Hepatocyte (in vitro differentiated cells): Measurements from ENCODE around the gene TAL2. TPM values are rescaled to one million over a fixed set of nuclear protein-coding genes. Genes with fewer than 3 reads are reported as not detected.
"Not testable (repeated sequence)": the region's sequence is repeated elsewhere in the genome, so short reads cannot be mapped to it uniquely, and the experiment has no call there.

Experiments used
- DNase-seq: peaks from one replicate; pipeline ENCODE4 v3.0.0-alpha.2; 2016; ENCODE audit warnings: low spot score
- H2AFZ ChIP-seq: fragments of 200-600 bp; sonication (generic); 2 replicates; pipeline ENCODE4 v1.6.0; 2016; ENCODE audit warnings: antibody characterized with exemption, mild to moderate bottlenecking
- H3K27ac ChIP-seq: fragments of 200-600 bp; sonication (generic); 2 replicates; pipeline ENCODE4 v1.5.1; 2016; ENCODE audit warnings: mild to moderate bottlenecking
- H3K27me3 ChIP-seq: fragments of 200-600 bp; sonication (generic); 2 replicates; pipeline ENCODE4 v1.6.1; 2016
- H3K36me3 ChIP-seq: fragments of 200-600 bp; sonication (generic); replicated peaks from 2 replicates; pipeline ENCODE4 v1.5.1; 2016; ENCODE audit warnings: low read depth; ENCODE audit not compliant: insufficient read depth
- H3K4me1 ChIP-seq: fragments of 200-600 bp; sonication (generic); 2 replicates; pipeline ENCODE4 v1.5.1; 2016; ENCODE audit warnings: mild to moderate bottlenecking, moderate library complexity; ENCODE audit not compliant: insufficient read depth
- H3K4me2 ChIP-seq: fragments of 200-600 bp; sonication (generic); 2 replicates; pipeline ENCODE4 v1.6.0; 2016
- H3K4me3 ChIP-seq: fragments of 200-600 bp; sonication (generic); 2 replicates; pipeline ENCODE4 v1.5.1; 2016; ENCODE audit warnings: mild to moderate bottlenecking
- H3K79me2 ChIP-seq: fragments of 200-600 bp; sonication (generic); 2 replicates; pipeline ENCODE4 v1.6.0; 2017; ENCODE audit warnings: mild to moderate bottlenecking
- H3K9me2 ChIP-seq: fragments of 200-600 bp; sonication (generic); replicated peaks from 2 replicates; pipeline ENCODE4 v1.6.0; 2017; ENCODE audit warnings: mild to moderate bottlenecking; ENCODE audit not compliant: insufficient read depth
- H3K9me3 ChIP-seq: fragments of 200-600 bp; sonication (generic); 2 replicates; pipeline ENCODE4 v1.5.1; 2016; ENCODE audit warnings: low read depth, mild to moderate bottlenecking
- H4K20me1 ChIP-seq: fragments of 200-600 bp; sonication (generic); 2 replicates; pipeline ENCODE4 v1.6.0; 2016; ENCODE audit warnings: mild to moderate bottlenecking; ENCODE audit not compliant: insufficient read depth, poor library complexity, severe bottlenecking
- EZH2 ChIP-seq: fragments of 200-600 bp; sonication (generic); IDR thresholded peaks from 2 replicates; pipeline ENCODE4 v1.6.1; 2016; ENCODE audit warnings: antibody characterized with exemption, mild to moderate bottlenecking, borderline replicate concordance
- EZH2phosphoT487 ChIP-seq: fragments of 200-600 bp; sonication (generic); IDR thresholded peaks from one replicate; pipeline ENCODE4 v1.6.1; 2018; ENCODE audit warnings: antibody characterized with exemption, mild to moderate bottlenecking, low read depth, moderate library complexity; ENCODE audit not compliant: unreplicated experiment, severe bottlenecking
- whole genome bisulfite sequencing: methylation state at CpG from one replicate; pipeline ENCODE4 v1.1.6; 2016; ENCODE audit warnings: low lambda C conversion rate; ENCODE audit errors: missing lambda C conversion rate; 5-methylcytosine and 5-hydroxymethylcytosine counted together
- polyA plus RNA-seq: library from polyadenylated mRNA; unstranded; fragments of >200 nt; fragmentation: Nextera tagmentation; extraction: Ambion mirVana; gene quantifications from 2 replicates; pipeline ENCODE4 v1.2.1, GENCODE V29; 2016
- total RNA-seq: library from RNA; depleted of rRNA; stranded (reverse); fragments of >200 nt; gene quantifications from 2 replicates; pipeline ENCODE4 v1.2.3, GENCODE V29; 2014
- TF ChIP-seq, protein P1 (sequence below): fragments of 200-600 bp; sonication (generic); IDR thresholded peaks from 2 replicates; pipeline ENCODE4 v1.5.1; 2016; ENCODE audit warnings: antibody characterized with exemption, mild to moderate bottlenecking; ENCODE audit not compliant: poor library complexity

TAL2 gene
- total and polyA plus RNA-seq, 2 experiments from 2014 or later, result not detected

DNA sequence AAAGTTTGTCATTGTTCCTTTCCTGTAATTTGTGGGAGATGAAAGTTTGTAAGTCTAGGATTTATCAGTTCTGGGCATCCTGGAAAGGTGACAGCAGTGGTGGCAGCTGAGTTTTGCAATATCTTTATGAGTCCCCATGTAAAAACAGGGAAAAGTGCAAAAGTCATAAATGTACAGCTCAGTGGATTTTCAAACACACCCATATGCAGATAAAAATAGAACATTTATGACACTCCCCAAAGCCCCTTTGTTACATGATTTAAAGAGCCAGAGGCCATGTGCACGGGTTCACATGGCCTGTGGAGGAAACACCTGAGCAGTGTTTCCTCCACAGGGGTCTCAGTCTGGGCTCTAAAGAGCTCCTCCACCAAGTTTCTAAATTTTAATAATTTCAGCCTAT is 38.4 kb downstream of the TAL2 start:
- Histone ChIP-seq H3K9me3 (no peaks in the 10 kb centered on the region), H3K36me3 (no peaks in the 10 kb centered on the region), H3K9me2 (no peaks in the 10 kb centered on the region), H3K27me3 (no peaks in the 10 kb centered on the region), H2AFZ (no peak overlapping the region), H3K4me2 (peak overlapping the region; percentile 41), H3K4me1 (no peaks in the 10 kb centered on the region), H3K79me2 (peaks cover 65% of the 10 kb centered on the region), H3K27ac (peak overlapping the region; percentile 61), H3K4me3 (no peak overlapping the region), H4K20me1 (no peaks in the 10 kb centered on the region)
- TF ChIP-seq, protein P1, sequence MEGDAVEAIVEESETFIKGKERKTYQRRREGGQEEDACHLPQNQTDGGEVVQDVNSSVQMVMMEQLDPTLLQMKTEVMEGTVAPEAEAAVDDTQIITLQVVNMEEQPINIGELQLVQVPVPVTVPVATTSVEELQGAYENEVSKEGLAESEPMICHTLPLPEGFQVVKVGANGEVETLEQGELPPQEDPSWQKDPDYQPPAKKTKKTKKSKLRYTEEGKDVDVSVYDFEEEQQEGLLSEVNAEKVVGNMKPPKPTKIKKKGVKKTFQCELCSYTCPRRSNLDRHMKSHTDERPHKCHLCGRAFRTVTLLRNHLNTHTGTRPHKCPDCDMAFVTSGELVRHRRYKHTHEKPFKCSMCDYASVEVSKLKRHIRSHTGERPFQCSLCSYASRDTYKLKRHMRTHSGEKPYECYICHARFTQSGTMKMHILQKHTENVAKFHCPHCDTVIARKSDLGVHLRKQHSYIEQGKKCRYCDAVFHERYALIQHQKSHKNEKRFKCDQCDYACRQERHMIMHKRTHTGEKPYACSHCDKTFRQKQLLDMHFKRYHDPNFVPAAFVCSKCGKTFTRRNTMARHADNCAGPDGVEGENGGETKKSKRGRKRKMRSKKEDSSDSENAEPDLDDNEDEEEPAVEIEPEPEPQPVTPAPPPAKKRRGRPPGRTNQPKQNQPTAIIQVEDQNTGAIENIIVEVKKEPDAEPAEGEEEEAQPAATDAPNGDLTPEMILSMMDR, result no peak
- TF ChIP-seq EZH2phosphoT487 (no peak), EZH2 (no peak)
- no peak for DNase-seq
- WGBS, result 60% methylated on average over 1 of the region's 1 CpG

DNA sequence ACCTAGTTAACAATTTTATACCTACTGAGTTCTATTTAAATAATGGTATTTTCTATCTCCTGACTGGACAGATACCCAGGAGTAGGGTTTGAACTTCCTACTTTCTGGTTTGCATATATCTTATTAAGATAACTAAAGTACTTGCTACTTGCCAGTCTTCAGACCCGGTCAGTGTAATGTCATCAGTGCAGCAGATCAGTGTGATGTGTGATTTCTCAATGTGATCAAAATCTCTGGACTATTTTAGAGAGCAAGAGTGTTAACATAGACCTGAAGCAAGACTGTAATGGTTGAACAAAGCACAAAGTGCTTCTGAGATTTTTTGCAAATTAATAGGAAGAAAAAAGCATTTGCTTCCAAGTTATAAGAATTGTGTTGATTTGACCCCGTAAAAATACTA is 38.9 kb downstream of the TAL2 start:
- Histone ChIP-seq H4K20me1 (no peaks in the 10 kb centered on the region), H2AFZ (no peak overlapping the region), H3K36me3 (no peaks in the 10 kb centered on the region), H3K9me2 (no peaks in the 10 kb centered on the region), H3K27me3 (no peaks in the 10 kb centered on the region), H3K4me3 (no peak overlapping the region), H3K9me3 (no peaks in the 10 kb centered on the region), H3K4me1 (no peaks in the 10 kb centered on the region), H3K79me2 (peaks cover 61% of the 10 kb centered on the region), H3K27ac (peak overlapping the region; percentile 61), H3K4me2 (peak overlapping the region; percentile 41)
- DNase-seq, result no peak
- TF ChIP-seq EZH2phosphoT487 (no peak), EZH2 (no peak)
- TF ChIP-seq, protein P1, result no peak
- 90% methylated on average over 2 of the region's 2 CpGs for WGBS

DNA sequence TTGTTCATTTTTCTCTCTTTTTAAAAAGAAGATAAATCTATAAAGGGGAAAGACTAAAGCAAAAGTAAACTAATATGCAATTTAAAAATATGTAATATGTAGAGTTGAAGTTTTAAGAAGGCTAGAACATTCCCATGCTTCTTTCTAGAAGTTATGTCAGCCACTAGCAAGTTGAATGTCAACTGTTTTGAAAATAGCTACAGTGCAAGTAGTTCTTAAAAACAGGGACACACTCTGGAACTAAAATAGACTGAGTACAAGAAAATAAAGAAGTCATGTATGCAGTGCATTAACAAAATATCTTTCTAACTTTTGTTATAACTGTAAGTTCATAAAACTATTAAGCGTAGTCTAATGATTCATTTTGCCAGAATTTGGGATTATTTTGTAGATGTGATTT is 40.0 kb downstream of the TAL2 start:
- 97% methylated on average over 1 of the region's 1 CpG for WGBS

DNA sequence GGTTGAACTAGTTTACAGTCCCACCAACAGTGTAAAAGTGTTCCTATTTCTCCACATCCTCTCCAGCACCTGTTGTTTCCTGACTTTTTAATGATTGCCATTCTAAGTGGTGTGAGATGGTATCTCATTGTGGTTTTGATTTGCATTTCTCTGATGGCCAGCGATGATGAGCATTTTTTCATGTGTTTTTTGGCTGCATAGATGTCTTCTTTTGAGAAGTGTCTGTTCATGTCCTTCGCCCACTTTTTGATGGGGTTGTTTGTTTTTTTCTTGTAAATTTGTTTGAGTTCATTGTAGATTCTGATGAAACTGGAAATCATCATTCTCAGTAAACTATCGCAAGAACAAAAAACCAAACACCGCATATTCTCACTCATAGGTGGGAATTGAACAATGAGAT is 41.4 kb downstream of the TAL2 start:
- not testable (repeated sequence) for DNase-seq, H3K9me3 ChIP-seq, H3K4me1 ChIP-seq, H2AFZ ChIP-seq, H3K9me2 ChIP-seq, H3K4me2 ChIP-seq, H3K4me3 ChIP-seq, H3K36me3 ChIP-seq, H3K27me3 ChIP-seq, H3K27ac ChIP-seq, H4K20me1 ChIP-seq
- H3K79me2 ChIP-seq, result peaks cover 42% of the 10 kb centered on the region
- WGBS, result 84% methylated on average over 4 of the region's 4 CpGs

More for the DNA sequence above, 40.0 kb downstream of the TAL2 start:
- no peaks in the 10 kb centered on the region for H3K36me3 ChIP-seq
- H3K27me3 ChIP-seq, result no peaks in the 10 kb centered on the region
- no peaks in the 10 kb centered on the region for H3K9me2 ChIP-seq
- H4K20me1 ChIP-seq, result no peaks in the 10 kb centered on the region
- no peak for DNase-seq
- H3K27ac ChIP-seq, result no peak overlapping the region
- H3K4me1 ChIP-seq, result no peaks in the 10 kb centered on the region
- H3K9me3 ChIP-seq, result no peaks in the 10 kb centered on the region
- TF ChIP-seq EZH2 (no peak), EZH2phosphoT487 (no peak)
- TF ChIP-seq, protein P1, result no peak
- H3K4me3 ChIP-seq, result no peak overlapping the region
- H3K4me2 ChIP-seq, result no peak overlapping the region
- peaks cover 51% of the 10 kb centered on the region for H3K79me2 ChIP-seq
- no peak overlapping the region for H2AFZ ChIP-seq
